Activated naive CD4-positive, alpha-beta T cell treated with anti-CD3 and anti-CD28 coated beads, Interleukin-2, amount 50 U/mL, for 24 hours (primary cell): Measurements from ENCODE around the gene TMEM178B.

Experiments
- H3K27ac Mint-ChIP-seq: one replicate; pipeline ENCODE4 v1.8.0; 2021; ENCODE audit warnings: mild to moderate bottlenecking, mixed read lengths
- H3K27me3 Mint-ChIP-seq: one replicate; pipeline ENCODE4 v1.8.0; 2021; ENCODE audit warnings: mixed read lengths
- H3K36me3 Mint-ChIP-seq: one replicate; pipeline ENCODE4 v1.8.0; 2021; ENCODE audit warnings: mixed read lengths
- H3K4me1 Mint-ChIP-seq: one replicate; pipeline ENCODE4 v1.8.0; 2021; ENCODE audit warnings: mixed read lengths
- H3K4me3 Mint-ChIP-seq: one replicate; pipeline ENCODE4 v1.8.0; 2021; ENCODE audit warnings: mild to moderate bottlenecking, mixed read lengths
- H3K9me3 Mint-ChIP-seq: one replicate; pipeline ENCODE4 v1.8.0; 2021; ENCODE audit warnings: mixed read lengths

TMEM178B gene

GRCh38 chr7:141416650-141417270 is 342.9 kb downstream of the TMEM178B start:
- H3K36me3 Mint-ChIP-seq, result no peaks in the 10 kb centered on the region
- no peaks in the 10 kb centered on the region for H3K4me1 Mint-ChIP-seq
- H3K9me3 Mint-ChIP-seq, result no peaks in the 10 kb centered on the region
- H3K27ac Mint-ChIP-seq, result no peak overlapping the region
- no peak overlapping the region for H3K4me3 Mint-ChIP-seq
- peaks cover 16% of the 10 kb centered on the region for H3K27me3 Mint-ChIP-seq

- no peaks in the 10 kb centered on the region for H3K36me3 Mint-ChIP-seq
- no peak overlapping the region for H3K4me3 Mint-ChIP-seq
- H3K27me3 Mint-ChIP-seq, result peaks cover 16% of the 10 kb centered on the region
- no peak overlapping the region for H3K27ac Mint-ChIP-seq
- no peaks in the 10 kb centered on the region for H3K4me1 Mint-ChIP-seq
- H3K9me3 Mint-ChIP-seq, result no peaks in the 10 kb centered on the region
Observed at GRCh38 chr7:141417506-141417905, 343.6 kb downstream of the TMEM178B start.

GRCh38 chr7:141418066-141418465 is 344.2 kb downstream of the TMEM178B start:
- H3K4me1 Mint-ChIP-seq, result no peaks in the 10 kb centered on the region
- no peaks in the 10 kb centered on the region for H3K9me3 Mint-ChIP-seq
- peaks cover 16% of the 10 kb centered on the region for H3K27me3 Mint-ChIP-seq
- H3K36me3 Mint-ChIP-seq, result no peaks in the 10 kb centered on the region
- H3K4me3 Mint-ChIP-seq, result no peak overlapping the region
- no peak overlapping the region for H3K27ac Mint-ChIP-seq

- Mint-ChIP-seq H3K36me3 (no peaks in the 10 kb centered on the region), H3K4me1 (no peaks in the 10 kb centered on the region), H3K9me3 (peaks cover 2% of the 10 kb centered on the region), H3K27me3 (peaks cover 16% of the 10 kb centered on the region), H3K27ac (no peak overlapping the region), H3K4me3 (no peak overlapping the region)
Observed at GRCh38 chr7:141421306-141421705, 347.4 kb downstream of the TMEM178B start.

- H3K27me3 Mint-ChIP-seq, result peaks cover 13% of the 10 kb centered on the region
- H3K36me3 Mint-ChIP-seq, result no peaks in the 10 kb centered on the region
- H3K4me1 Mint-ChIP-seq, result no peaks in the 10 kb centered on the region
- peaks cover 12% of the 10 kb centered on the region for H3K9me3 Mint-ChIP-seq
- no peak overlapping the region for H3K4me3 Mint-ChIP-seq
- H3K27ac Mint-ChIP-seq, result no peak overlapping the region
Observed at GRCh38 chr7:141427134-141427533, 353.3 kb downstream of the TMEM178B start.

GRCh38 chr7:141430455-141431139 is 356.7 kb downstream of the TMEM178B start:
- no peak overlapping the region for H3K4me3 Mint-ChIP-seq
- no peak overlapping the region for H3K27ac Mint-ChIP-seq
- H3K27me3 Mint-ChIP-seq, result peaks cover 16% of the 10 kb centered on the region
- no peaks in the 10 kb centered on the region for H3K4me1 Mint-ChIP-seq
- no peaks in the 10 kb centered on the region for H3K36me3 Mint-ChIP-seq
- H3K9me3 Mint-ChIP-seq, result peaks cover 12% of the 10 kb centered on the region

GRCh38 chr7:141431140-141431479 is 357.2 kb downstream of the TMEM178B start:
- Mint-ChIP-seq H3K9me3 (peaks cover 12% of the 10 kb centered on the region), H3K4me3 (no peak overlapping the region), H3K27me3 (peaks cover 16% of the 10 kb centered on the region), H3K27ac (no peak overlapping the region), H3K36me3 (no peaks in the 10 kb centered on the region), H3K4me1 (no peaks in the 10 kb centered on the region)

- H3K9me3 Mint-ChIP-seq, result peaks cover 7% of the 10 kb centered on the region
Observed at GRCh38 chr7:141431711-141432110, 357.8 kb downstream of the TMEM178B start.

GRCh38 chr7:141433698-141434097 is 359.8 kb downstream of the TMEM178B start:
- H3K27me3 Mint-ChIP-seq, result peaks cover 8% of the 10 kb centered on the region

More at GRCh38 chr7:141431711-141432110, 357.8 kb downstream of the TMEM178B start:
- H3K27ac Mint-ChIP-seq, result no peak overlapping the region
- peaks cover 14% of the 10 kb centered on the region for H3K27me3 Mint-ChIP-seq
- H3K4me1 Mint-ChIP-seq, result no peaks in the 10 kb centered on the region
- no peak overlapping the region for H3K4me3 Mint-ChIP-seq
- H3K36me3 Mint-ChIP-seq, result no peaks in the 10 kb centered on the region

GRCh38 chr7:141436139-141436538 is 362.3 kb downstream of the TMEM178B start:
- no peak overlapping the region for H3K27ac Mint-ChIP-seq
- H3K4me3 Mint-ChIP-seq, result no peak overlapping the region
- no peaks in the 10 kb centered on the region for H3K36me3 Mint-ChIP-seq
- no peaks in the 10 kb centered on the region for H3K9me3 Mint-ChIP-seq
- H3K4me1 Mint-ChIP-seq, result no peaks in the 10 kb centered on the region
- peaks cover 8% of the 10 kb centered on the region for H3K27me3 Mint-ChIP-seq

More at GRCh38 chr7:141433698-141434097, 359.8 kb downstream of the TMEM178B start:
- Mint-ChIP-seq H3K36me3 (no peaks in the 10 kb centered on the region), H3K27ac (no peak overlapping the region), H3K9me3 (no peaks in the 10 kb centered on the region), H3K4me1 (no peaks in the 10 kb centered on the region), H3K4me3 (no peak overlapping the region)

GRCh38 chr7:141436575-141437075 is 362.8 kb downstream of the TMEM178B start:
- Mint-ChIP-seq H3K9me3 (no peaks in the 10 kb centered on the region), H3K4me1 (no peaks in the 10 kb centered on the region), H3K27me3 (peaks cover 8% of the 10 kb centered on the region), H3K4me3 (no peak overlapping the region), H3K36me3 (no peaks in the 10 kb centered on the region), H3K27ac (no peak overlapping the region)

GRCh38 chr7:141439164-141439563 is 365.3 kb downstream of the TMEM178B start:
- Mint-ChIP-seq H3K36me3 (no peaks in the 10 kb centered on the region), H3K4me3 (no peak overlapping the region), H3K27me3 (peaks cover 5% of the 10 kb centered on the region), H3K9me3 (no peaks in the 10 kb centered on the region), H3K27ac (no peak overlapping the region), H3K4me1 (no peaks in the 10 kb centered on the region)

- Mint-ChIP-seq H3K9me3 (no peaks in the 10 kb centered on the region), H3K27me3 (peaks cover 4% of the 10 kb centered on the region), H3K4me3 (no peak overlapping the region), H3K27ac (no peak overlapping the region), H3K4me1 (no peaks in the 10 kb centered on the region), H3K36me3 (no peaks in the 10 kb centered on the region)
Observed at GRCh38 chr7:141439776-141440175, 365.9 kb downstream of the TMEM178B start.

GRCh38 chr7:141441837-141442627 is 368.2 kb downstream of the TMEM178B start:
- Mint-ChIP-seq H3K9me3 (no peaks in the 10 kb centered on the region), H3K4me1 (no peaks in the 10 kb centered on the region), H3K27ac (no peak overlapping the region), H3K36me3 (no peaks in the 10 kb centered on the region), H3K4me3 (no peak overlapping the region), H3K27me3 (peaks cover 3% of the 10 kb centered on the region)

GRCh38 chr7:141442781-141443180 is 368.9 kb downstream of the TMEM178B start:
- no peaks in the 10 kb centered on the region for H3K36me3 Mint-ChIP-seq
- no peak overlapping the region for H3K27ac Mint-ChIP-seq
- H3K9me3 Mint-ChIP-seq, result no peaks in the 10 kb centered on the region
- H3K27me3 Mint-ChIP-seq, result peaks cover 3% of the 10 kb centered on the region
- no peak overlapping the region for H3K4me3 Mint-ChIP-seq
- no peaks in the 10 kb centered on the region for H3K4me1 Mint-ChIP-seq

GRCh38 chr7:141444961-141445360 is 371.1 kb downstream of the TMEM178B start:
- H3K36me3 Mint-ChIP-seq, result no peaks in the 10 kb centered on the region
- H3K4me3 Mint-ChIP-seq, result no peak overlapping the region
- peaks cover 5% of the 10 kb centered on the region for H3K27me3 Mint-ChIP-seq
- no peaks in the 10 kb centered on the region for H3K9me3 Mint-ChIP-seq
- no peak overlapping the region for H3K27ac Mint-ChIP-seq
- H3K4me1 Mint-ChIP-seq, result no peaks in the 10 kb centered on the region
